Mesothelial cell of epicardium (in vitro differentiated cells): ENCODE measurements around the gene HIP1R. TPM values are rescaled to one million over a fixed set of nuclear protein-coding genes. Genes with fewer than 3 reads are reported as not detected.
A peak's percentile ranks its signal among the peaks of the same experiment; 100 is the strongest.

Source experiments
- DNase-seq, 2 experiments: peaks; one replicate each; pipeline ENCODE4 v3.0.0; 2021; ENCODE audit warnings: low spot score in 2 of 2; ENCODE audit not compliant: unreplicated experiment in 2 of 2
- H3K27ac Mint-ChIP-seq: 2 replicates; pipeline ENCODE4 v1.8.0; 2021; ENCODE audit warnings: mixed read lengths
- H3K27me3 Mint-ChIP-seq: 2 replicates; pipeline ENCODE4 v1.8.0; 2021; ENCODE audit warnings: low read depth, mixed read lengths
- H3K36me3 Mint-ChIP-seq: 2 replicates; pipeline ENCODE4 v1.8.0; 2021; ENCODE audit warnings: mixed read lengths
- H3K4me1 Mint-ChIP-seq: 2 replicates; pipeline ENCODE4 v1.8.0; 2021; ENCODE audit warnings: mixed read lengths
- H3K4me3 Mint-ChIP-seq: 2 replicates; pipeline ENCODE4 v1.8.0; 2021; ENCODE audit warnings: mild to moderate bottlenecking, moderate library complexity, mixed read lengths
- H3K9me3 Mint-ChIP-seq: 2 replicates; pipeline ENCODE4 v1.8.0; 2021; ENCODE audit warnings: mixed read lengths
- total RNA-seq: library from RNA; stranded (reverse); gene quantifications from 3 replicates; pipeline ENCODE4 v1.2.1, GENCODE V29; 2021
- TF ChIP-seq, protein P1 (sequence below): fragments of 200-600 bp; sonication (generic); IDR thresholded peaks from one replicate; pipeline ENCODE4 v1.5.0; 2021; ENCODE audit warnings: antibody characterized with exemption; ENCODE audit not compliant: unreplicated experiment

HIP1R gene
- total RNA-seq, 1 donor from 2014 or later: 40.9 TPM

DNA sequence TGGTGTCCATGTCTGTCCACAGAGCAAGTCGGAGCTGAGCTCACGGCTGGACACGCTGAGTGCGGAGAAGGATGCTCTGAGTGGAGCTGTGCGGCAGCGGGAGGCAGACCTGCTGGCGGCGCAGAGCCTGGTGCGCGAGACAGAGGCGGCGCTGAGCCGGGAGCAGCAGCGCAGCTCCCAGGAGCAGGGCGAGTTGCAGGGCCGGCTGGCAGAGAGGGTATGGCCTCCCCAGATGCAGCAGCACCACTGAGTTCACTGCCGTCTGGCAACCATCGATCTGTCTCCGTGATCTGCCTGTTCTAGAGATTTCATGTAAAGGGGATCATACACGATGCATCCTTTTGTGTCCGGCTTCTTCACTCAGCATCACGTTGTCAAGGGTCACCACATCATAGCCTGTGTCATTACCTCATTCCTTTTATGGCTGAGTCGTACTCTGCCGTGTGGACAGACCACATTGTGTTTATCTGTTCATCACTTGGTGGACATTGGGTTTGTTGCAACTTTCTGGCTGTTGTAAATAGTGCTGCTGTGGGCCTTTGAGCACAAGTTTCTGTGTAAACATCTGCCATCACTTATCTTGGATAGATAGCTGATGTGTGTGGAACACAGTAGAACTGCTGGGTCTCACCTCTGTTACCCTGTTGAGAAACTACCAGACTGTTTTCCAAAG lies 21.9 kb downstream of the HIP1R start:
- Mint-ChIP-seq H3K27ac (no peak overlapping the region), H3K9me3 (no peaks in the 10 kb centered on the region), H3K4me3 (no peak overlapping the region), H3K4me1 (no peaks in the 10 kb centered on the region), H3K36me3 (peaks cover 3% of the 10 kb centered on the region), H3K27me3 (no peaks in the 10 kb centered on the region)
- DNase-seq: no peak
- TF ChIP-seq, protein P1, sequence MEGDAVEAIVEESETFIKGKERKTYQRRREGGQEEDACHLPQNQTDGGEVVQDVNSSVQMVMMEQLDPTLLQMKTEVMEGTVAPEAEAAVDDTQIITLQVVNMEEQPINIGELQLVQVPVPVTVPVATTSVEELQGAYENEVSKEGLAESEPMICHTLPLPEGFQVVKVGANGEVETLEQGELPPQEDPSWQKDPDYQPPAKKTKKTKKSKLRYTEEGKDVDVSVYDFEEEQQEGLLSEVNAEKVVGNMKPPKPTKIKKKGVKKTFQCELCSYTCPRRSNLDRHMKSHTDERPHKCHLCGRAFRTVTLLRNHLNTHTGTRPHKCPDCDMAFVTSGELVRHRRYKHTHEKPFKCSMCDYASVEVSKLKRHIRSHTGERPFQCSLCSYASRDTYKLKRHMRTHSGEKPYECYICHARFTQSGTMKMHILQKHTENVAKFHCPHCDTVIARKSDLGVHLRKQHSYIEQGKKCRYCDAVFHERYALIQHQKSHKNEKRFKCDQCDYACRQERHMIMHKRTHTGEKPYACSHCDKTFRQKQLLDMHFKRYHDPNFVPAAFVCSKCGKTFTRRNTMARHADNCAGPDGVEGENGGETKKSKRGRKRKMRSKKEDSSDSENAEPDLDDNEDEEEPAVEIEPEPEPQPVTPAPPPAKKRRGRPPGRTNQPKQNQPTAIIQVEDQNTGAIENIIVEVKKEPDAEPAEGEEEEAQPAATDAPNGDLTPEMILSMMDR: no peak

DNA sequence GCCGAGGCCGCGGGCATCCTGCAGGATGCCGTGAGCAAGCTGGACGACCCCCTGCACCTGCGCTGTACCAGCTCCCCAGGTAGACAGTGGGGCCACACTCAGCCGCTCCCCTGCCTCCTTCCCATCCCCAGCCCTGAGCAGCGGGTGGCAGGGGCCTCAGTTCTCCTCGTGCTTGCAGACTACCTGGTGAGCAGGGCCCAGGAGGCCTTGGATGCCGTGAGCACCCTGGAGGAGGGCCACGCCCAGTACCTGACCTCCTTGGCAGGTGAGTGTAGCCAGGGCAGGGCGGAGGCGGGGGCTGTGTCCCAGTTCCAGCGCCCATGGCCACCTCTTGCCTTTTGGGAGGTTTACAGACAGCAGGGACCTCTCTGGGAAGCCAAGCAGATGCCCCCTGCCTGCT lies 22.9 kb downstream of the HIP1R start:
- Mint-ChIP-seq H3K4me1 (peaks cover 4% of the 10 kb centered on the region), H3K9me3 (no peaks in the 10 kb centered on the region), H3K4me3 (no peak overlapping the region), H3K27me3 (no peaks in the 10 kb centered on the region), H3K36me3 (no peaks in the 10 kb centered on the region), H3K27ac (no peak overlapping the region)
- TF ChIP-seq, protein P1: no peak
- no peak for DNase-seq

DNA sequence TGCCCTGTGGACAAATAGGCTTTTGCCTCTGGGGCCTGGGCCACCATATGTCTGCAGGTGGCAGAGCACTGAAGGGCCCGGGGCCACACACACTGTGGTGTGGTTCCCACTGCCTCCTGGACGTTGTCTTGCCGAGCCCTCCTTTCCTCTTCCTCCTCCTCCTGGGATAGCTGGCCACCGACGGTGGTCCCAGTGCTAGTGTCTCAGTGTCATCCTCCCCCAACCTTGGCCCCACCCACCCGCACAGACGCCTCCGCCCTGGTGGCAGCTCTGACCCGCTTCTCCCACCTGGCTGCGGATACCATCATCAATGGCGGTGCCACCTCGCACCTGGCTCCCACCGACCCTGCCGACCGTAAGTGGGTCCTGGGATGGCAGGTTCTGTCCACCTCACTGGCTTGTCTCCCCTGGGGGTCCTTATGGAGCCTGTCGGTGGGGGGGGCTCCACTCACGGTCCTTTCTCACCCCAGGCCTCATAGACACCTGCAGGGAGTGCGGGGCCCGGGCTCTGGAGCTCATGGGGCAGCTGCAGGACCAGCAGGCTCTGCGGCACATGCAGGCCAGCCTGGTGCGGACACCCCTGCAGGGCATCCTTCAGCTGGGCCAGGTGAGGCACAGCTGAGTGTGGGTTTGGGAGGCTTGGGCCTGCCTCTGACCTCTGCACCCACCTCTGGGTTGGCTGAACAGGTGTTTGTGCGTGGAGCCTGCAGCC lies 23.5 kb downstream of the HIP1R start:
- no peaks in the 10 kb centered on the region for H3K36me3 Mint-ChIP-seq
- no peaks in the 10 kb centered on the region for H3K9me3 Mint-ChIP-seq
- H3K4me1 Mint-ChIP-seq: peaks cover 4% of the 10 kb centered on the region
- TF ChIP-seq, protein P1: no peak
- no peak overlapping the region for H3K27ac Mint-ChIP-seq
- no peak overlapping the region for H3K4me3 Mint-ChIP-seq
- no peak for DNase-seq
- no peaks in the 10 kb centered on the region for H3K27me3 Mint-ChIP-seq

DNA sequence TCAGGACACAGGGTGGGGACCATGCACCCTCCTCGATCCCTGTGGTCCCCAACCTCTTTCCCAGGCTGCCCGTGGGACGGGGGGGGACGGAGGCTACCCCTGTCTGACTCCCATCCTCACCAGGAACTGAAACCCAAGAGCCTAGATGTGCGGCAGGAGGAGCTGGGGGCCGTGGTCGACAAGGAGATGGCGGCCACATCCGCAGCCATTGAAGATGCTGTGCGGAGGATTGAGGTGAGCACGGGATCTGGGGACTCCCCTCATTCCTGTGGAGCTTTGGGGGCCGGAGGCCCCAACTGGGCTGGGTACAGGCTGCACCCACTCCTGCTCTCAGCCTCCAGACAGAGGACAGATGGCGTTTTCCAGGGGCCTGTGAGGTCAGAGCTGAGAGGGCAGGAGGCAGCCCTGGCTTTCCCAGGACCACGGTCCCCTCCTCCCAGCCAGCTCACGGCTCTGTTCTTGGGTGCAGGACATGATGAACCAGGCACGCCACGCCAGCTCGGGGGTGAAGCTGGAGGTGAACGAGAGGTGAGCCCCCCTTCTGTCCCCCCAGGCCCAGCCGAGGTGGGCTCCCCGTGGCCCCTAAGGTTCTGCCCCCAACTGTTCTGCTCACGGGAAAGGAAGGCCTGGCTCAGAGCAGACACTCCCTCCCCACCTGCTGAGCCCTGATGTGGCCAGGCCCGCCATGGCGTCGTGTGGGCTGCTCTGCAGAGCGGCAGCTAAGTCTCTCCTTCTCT lies 24.2 kb downstream of the HIP1R start:
- TF ChIP-seq, protein P1: no peak
- Mint-ChIP-seq H3K27ac (no peak overlapping the region), H3K36me3 (peaks cover 2% of the 10 kb centered on the region), H3K9me3 (no peaks in the 10 kb centered on the region), H3K4me3 (no peak overlapping the region), H3K4me1 (peaks cover 4% of the 10 kb centered on the region), H3K27me3 (no peaks in the 10 kb centered on the region)
- DNase-seq: no peak

DNA sequence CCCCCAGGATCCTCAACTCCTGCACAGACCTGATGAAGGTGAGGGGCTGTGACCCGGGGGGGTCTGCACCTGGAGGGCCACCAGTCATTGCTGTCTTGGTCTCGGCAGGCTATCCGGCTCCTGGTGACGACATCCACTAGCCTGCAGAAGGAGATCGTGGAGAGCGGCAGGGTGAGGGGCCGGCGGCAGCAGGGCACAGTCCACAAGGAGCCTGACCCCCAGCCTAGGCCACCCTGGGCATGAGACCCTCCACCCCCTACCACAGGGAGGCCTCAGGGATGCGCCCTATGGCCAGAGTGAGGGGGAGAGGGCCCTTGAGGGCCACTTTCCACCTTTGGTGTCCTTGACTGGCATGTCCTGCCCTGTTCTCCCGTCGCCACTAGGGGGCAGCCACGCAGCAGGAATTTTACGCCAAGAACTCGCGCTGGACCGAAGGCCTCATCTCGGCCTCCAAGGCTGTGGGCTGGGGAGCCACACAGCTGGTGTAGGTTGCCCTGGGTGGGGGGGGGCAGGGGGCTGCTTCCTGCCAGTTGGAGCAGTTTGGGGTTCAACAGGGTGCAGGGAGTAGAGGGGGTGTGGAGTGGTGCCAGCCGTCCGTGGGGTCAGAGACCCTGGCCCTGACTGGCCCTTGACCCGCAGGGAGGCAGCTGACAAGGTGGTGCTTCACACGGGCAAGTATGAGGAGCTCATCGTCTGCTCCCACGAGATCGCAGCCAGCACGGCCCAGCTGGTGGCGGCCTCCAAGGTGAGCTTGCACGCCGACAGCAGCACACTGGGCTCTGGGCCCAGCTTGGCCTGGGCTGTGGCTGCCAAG lies 25.0 kb downstream of the HIP1R start:
- no peaks in the 10 kb centered on the region for H3K27me3 Mint-ChIP-seq
- TF ChIP-seq, protein P1: peak; percentile 97
- H3K4me1 Mint-ChIP-seq: peaks cover 4% of the 10 kb centered on the region
- no peaks in the 10 kb centered on the region for H3K9me3 Mint-ChIP-seq
- H3K36me3 Mint-ChIP-seq: peaks cover 3% of the 10 kb centered on the region
- no peak overlapping the region for H3K4me3 Mint-ChIP-seq
- DNase-seq: peak; percentile 68 to 88
- no peak overlapping the region for H3K27ac Mint-ChIP-seq
